HEK293 (cell line): ENCODE measurements around the gene RNF224.

Experiments used
- CTCF ChIP-seq: fragments of 450-650 bp; formaldehyde crosslinking; IDR thresholded peaks from 2 replicates; pipeline ENCODE4 v1.5.1; 2016; ENCODE audit warnings: missing biosample characterization, missing genetic modification characterization
- PRDM10 ChIP-seq: fragments of 450-650 bp; formaldehyde crosslinking; IDR thresholded peaks from 2 replicates; pipeline ENCODE4 v1.5.1; 2016; ENCODE audit warnings: missing biosample characterization, missing genetic modification characterization
- REST ChIP-seq: fragments of 450-650 bp; formaldehyde crosslinking; IDR thresholded peaks from 2 replicates; pipeline ENCODE4 v1.5.1; 2016; ENCODE audit warnings: missing biosample characterization, missing genetic modification characterization
- SP3 ChIP-seq: fragments of 450-650 bp; formaldehyde crosslinking; IDR thresholded peaks from 2 replicates; pipeline ENCODE4 v1.5.1; 2016; ENCODE audit warnings: missing biosample characterization, missing genetic modification characterization
- TCF7L2 ChIP-seq: IDR thresholded peaks from 2 replicates; pipeline ENCODE4 v1.6.1; 2011; ENCODE audit warnings: low read depth, mild to moderate bottlenecking, inconsistent platforms, low read length, moderate library complexity, borderline replicate concordance
- ZNF138 ChIP-seq: fragments of 450-650 bp; formaldehyde crosslinking; IDR thresholded peaks from 2 replicates; pipeline ENCODE4 v1.5.1; 2016; ENCODE audit warnings: missing biosample characterization, missing genetic modification characterization, borderline replicate concordance
- ZNF174 ChIP-seq: fragments of 450-650 bp; formaldehyde crosslinking; IDR thresholded peaks from 2 replicates; pipeline ENCODE4 v1.5.0; 2017; ENCODE audit warnings: missing biosample characterization, mild to moderate bottlenecking, missing genetic modification characterization
- ZNF248 ChIP-seq: fragments of 450-650 bp; formaldehyde crosslinking; IDR thresholded peaks from 2 replicates; pipeline ENCODE4 v1.5.1; 2017; ENCODE audit warnings: missing biosample characterization, missing genetic modification characterization
- ZNF311 ChIP-seq: fragments of 450-650 bp; formaldehyde crosslinking; IDR thresholded peaks from 2 replicates; pipeline ENCODE4 v1.5.1; 2017; ENCODE audit warnings: missing biosample characterization, missing genetic modification characterization, borderline replicate concordance
- ZNF391 ChIP-seq: fragments of 450-650 bp; formaldehyde crosslinking; IDR thresholded peaks from 2 replicates; pipeline ENCODE4 v1.5.1; 2016; ENCODE audit warnings: low read depth, missing biosample characterization, missing genetic modification characterization, borderline replicate concordance
- ZNF530 ChIP-seq: fragments of 450-650 bp; formaldehyde crosslinking; IDR thresholded peaks from 2 replicates; pipeline ENCODE4 v1.5.1; 2016; ENCODE audit warnings: low read depth, missing biosample characterization, missing genetic modification characterization
- ZNF560 ChIP-seq: fragments of 450-650 bp; formaldehyde crosslinking; IDR thresholded peaks from 2 replicates; pipeline ENCODE4 v1.5.1; 2017; ENCODE audit warnings: missing biosample characterization, missing genetic modification characterization, borderline replicate concordance
- ZNF623 ChIP-seq: fragments of 450-650 bp; formaldehyde crosslinking; IDR thresholded peaks from 2 replicates; pipeline ENCODE4 v1.5.1; 2016; ENCODE audit warnings: missing biosample characterization, missing genetic modification characterization
- ZNF624 ChIP-seq: fragments of 450-650 bp; formaldehyde crosslinking; IDR thresholded peaks from 2 replicates; pipeline ENCODE4 v1.5.1; 2017; ENCODE audit warnings: missing biosample characterization, missing genetic modification characterization

GRCh38 chr9:137247916-137248175 is 20.5 kb downstream of the RNF224 start:
- TF ChIP-seq ZNF530 (tag by site-specific recombination), result no peak
- no peak for TF ChIP-seq REST (tag by site-specific recombination)
- TF ChIP-seq ZNF560 (tag by site-specific recombination), result no peak
- TF ChIP-seq ZNF624 (tag by site-specific recombination), result no peak
- no peak for TF ChIP-seq CTCF (tag by site-specific recombination)
- TF ChIP-seq ZNF311 (tag by site-specific recombination), result no peak
- no peak for TF ChIP-seq ZNF174 (tag by site-specific recombination)
- TF ChIP-seq TCF7L2, result no peak
- no peak for TF ChIP-seq PRDM10
- TF ChIP-seq SP3, result no peak
- TF ChIP-seq ZNF138 (tag by site-specific recombination), result no peak
- no peak for TF ChIP-seq ZNF391 (tag by site-specific recombination)
- TF ChIP-seq ZNF248 (tag by site-specific recombination), result no peak
- no peak for TF ChIP-seq ZNF623 (tag by site-specific recombination)
